HCT116 (cell line): Measurements from ENCODE around the gene PRXL2C. TPM values are rescaled to one million over a fixed set of nuclear protein-coding genes. Genes with fewer than 3 reads are reported as not detected.

ENCODE experiments used
- ATAC-seq: fragments of 200-7000 bp; cut with Tn5 transposase; 2 replicates; pipeline ENCODE4 v1.9.1; 2020; ENCODE audit warnings: mild to moderate bottlenecking, moderate library complexity
- BruUV-seq: library from RNA; stranded (reverse); fragments of 400-500 nt; replicated peaks from 2 replicates; lab custom pipeline; 2021; lab: Mats Ljungman, UMichigan
- CTCF ChIA-PET: fragments of 300-600 bp; sonication (Branson Sonifier 250); formaldehyde crosslinking; loops from one replicate; lab custom pipeline; 2021; ENCODE audit warnings: antibody characterized with exemption; lab: Charles Lee
- POLR2A ChIA-PET: fragments of 300-600, 350-600 bp; sonication (Branson Sonifier 250); formaldehyde crosslinking; loops from one replicate; lab custom pipeline; 2021; ENCODE audit warnings: antibody characterized with exemption; lab: Charles Lee
- RAD21 ChIA-PET, 2 experiments: fragments of 300-600 bp; sonication (Branson Sonifier 250); formaldehyde crosslinking; loops; one replicate each; lab custom pipeline; 2023; ENCODE audit warnings: low total read pairs in 2 of 2; ENCODE audit not compliant: uncharacterized antibody in 2 of 2, unreplicated experiment in 2 of 2, low non-redundant PET in 1 of 2; lab: Charles Lee
- DNase-seq: peaks from one replicate; pipeline ENCODE4 v3.0.0-alpha.2; 2010; ENCODE audit warnings: low read depth, low spot score
- H2AFZ ChIP-seq: fragments of 200-600 bp; shearing (Covaris generic), sonication (generic); 2 replicates; pipeline ENCODE4 v1.6.1; 2017; ENCODE audit warnings: low read depth, mixed run types, mixed read lengths, antibody characterized with exemption, low read length; ENCODE audit not compliant: poor library complexity, severe bottlenecking
- H3K27ac ChIP-seq: 2 replicates; pipeline ENCODE4 v1.5.1; 2012; ENCODE audit warnings: low read depth, low read length
- H3K27me3 ChIP-seq: fragments of 200-600 bp; sonication (generic); 2 replicates; pipeline ENCODE4 v1.6.1; 2016; ENCODE audit warnings: mixed run types, low read length, mixed read lengths; ENCODE audit not compliant: insufficient read depth
- H3K36me3 ChIP-seq, 2 experiments: fragments of 200-500 bp in 1 of 2; fragments of 200-600 bp in 1 of 2; sonication (Bioruptor generic) in 1 of 2; sonication (generic) in 1 of 2; 2 replicates each; pipeline versions ENCODE4 v1.5.1 to v1.6.1; 2014 to 2016; ENCODE audit warnings: low read length in 2 of 2, inconsistent platforms in 1 of 2, mixed read lengths in 1 of 2, mixed run types in 1 of 2; ENCODE audit not compliant: insufficient read depth in 2 of 2, control insufficient read depth in 1 of 2
- H3K4me1 ChIP-seq, 2 experiments: fragments of 200-600 bp in 1 of 2; sonication (generic) in 1 of 2; 2 replicates each; pipeline versions ENCODE4 v1.5.1 to v1.6.1; 2012 to 2017; ENCODE audit warnings: low read length in 2 of 2, inconsistent platforms in 1 of 2, mild to moderate bottlenecking in 1 of 2, mixed read lengths in 1 of 2, mixed run types in 1 of 2, moderate library complexity in 1 of 2; ENCODE audit not compliant: insufficient read depth in 2 of 2, control insufficient read depth in 1 of 2
- H3K4me2 ChIP-seq: fragments of 200-600 bp; sonication (generic); 2 replicates; pipeline ENCODE4 v1.6.1; 2017; ENCODE audit warnings: mixed run types, low read length, mixed read lengths
- H3K4me3 ChIP-seq, 2 experiments: fragments of 200-600 bp in 1 of 2; sonication (generic) in 1 of 2; replicated peaks in 1 of 2; 2 replicates each; pipeline ENCODE4 v1.5.1; 2011 to 2016; ENCODE audit warnings: low read length in 2 of 2, control low read depth in 1 of 2, low read depth in 1 of 2, mild to moderate bottlenecking in 1 of 2, mixed read lengths in 1 of 2, mixed run types in 1 of 2
- H3K79me2 ChIP-seq: fragments of 200-600 bp; sonication (generic); 2 replicates; pipeline ENCODE4 v1.6.1; 2017; ENCODE audit warnings: mild to moderate bottlenecking, mixed run types, low read length, moderate library complexity, mixed read lengths; ENCODE audit not compliant: insufficient read depth
- H3K9ac ChIP-seq: fragments of 200-600 bp; sonication (generic); 2 replicates; pipeline ENCODE4 v1.6.1; 2016; ENCODE audit warnings: low read length, mixed read lengths
- H3K9me2 ChIP-seq: fragments of 200-600 bp; sonication (generic), shearing (Covaris generic); 2 replicates; pipeline ENCODE4 v1.6.1; 2017; ENCODE audit warnings: mixed run types, mild to moderate bottlenecking, moderate library complexity; ENCODE audit not compliant: insufficient read depth
- H3K9me3 ChIP-seq, 2 experiments: fragments of 200-500 bp in 1 of 2; fragments of 200-600 bp in 1 of 2; sonication (Bioruptor generic) in 1 of 2; sonication (generic) in 1 of 2; 2 replicates each; pipeline ENCODE4 v1.6.1; 2014 to 2017; ENCODE audit warnings: low read length in 2 of 2, mixed read lengths in 2 of 2, inconsistent platforms in 1 of 2, low read depth in 1 of 2, mild to moderate bottlenecking in 1 of 2, mixed run types in 1 of 2, moderate library complexity in 1 of 2; ENCODE audit not compliant: control insufficient read depth in 1 of 2, insufficient read depth in 1 of 2
- H4K20me1 ChIP-seq: fragments of 200-600 bp; sonication (generic), shearing (Covaris generic); 2 replicates; pipeline ENCODE4 v1.6.1; 2017; ENCODE audit warnings: mixed run types, mild to moderate bottlenecking, moderate library complexity; ENCODE audit not compliant: insufficient read depth
- ATF3 ChIP-seq: IDR thresholded peaks from 2 replicates; pipeline ENCODE4 v1.6.1; 2012
- CBX3 ChIP-seq: IDR thresholded peaks from 2 replicates; pipeline ENCODE4 v1.6.1; 2012; ENCODE audit warnings: low read depth
- CEBPB ChIP-seq: IDR thresholded peaks from 2 replicates; pipeline ENCODE4 v1.6.1; 2012; ENCODE audit warnings: low read depth
- CTCF ChIP-seq, 3 experiments: fragments of 200-600 bp in 1 of 3; sonication (generic) in 1 of 3; IDR thresholded peaks in 2 of 3; conservative IDR thresholded peaks in 1 of 3; 2 replicates each; pipeline ENCODE4 v1.5.1; 2012 to 2017; ENCODE audit warnings: low read depth in 2 of 3, low read length in 2 of 3, antibody characterized with exemption in 1 of 3, borderline replicate concordance in 1 of 3, control low read depth in 1 of 3, mild to moderate bottlenecking in 1 of 3, mixed read lengths in 1 of 3, mixed run types in 1 of 3, moderate library complexity in 1 of 3; ENCODE audit not compliant: insufficient read depth in 1 of 3
- EGR1 ChIP-seq: IDR thresholded peaks from 2 replicates; pipeline ENCODE4 v1.6.1; 2012; ENCODE audit warnings: low read depth
- EZH2 ChIP-seq: fragments of 200-600 bp; sonication (generic); IDR thresholded peaks from 2 replicates; pipeline ENCODE4 v1.6.1; 2017; ENCODE audit warnings: antibody characterized with exemption, mixed run types
- EZH2phosphoT487 ChIP-seq: fragments of 200-600 bp; IDR thresholded peaks from 2 replicates; pipeline ENCODE4 v1.6.1; 2018; ENCODE audit warnings: antibody characterized with exemption, borderline replicate concordance
- FOSL1 ChIP-seq: IDR thresholded peaks from 2 replicates; pipeline ENCODE4 v1.6.1; 2012; ENCODE audit warnings: low read depth
- JUND ChIP-seq: IDR thresholded peaks from 2 replicates; pipeline ENCODE4 v1.6.1; 2012
- MAX ChIP-seq: IDR thresholded peaks from 2 replicates; pipeline ENCODE4 v1.6.1; 2012
- POLR2A ChIP-seq: IDR thresholded peaks from 2 replicates; pipeline ENCODE4 v1.7.0; 2011; ENCODE audit warnings: borderline replicate concordance; ENCODE audit not compliant: insufficient read depth, insufficient read length; ENCODE audit errors: extremely low read depth
- POLR2AphosphoS5 ChIP-seq: IDR thresholded peaks from 2 replicates; pipeline ENCODE4 v1.6.1; 2011; ENCODE audit warnings: mild to moderate bottlenecking, low read depth, low read length, moderate library complexity
- RAD21 ChIP-seq: IDR thresholded peaks from 2 replicates; pipeline ENCODE4 v1.6.1; 2012; ENCODE audit warnings: low read depth, mild to moderate bottlenecking
- REST ChIP-seq: IDR thresholded peaks from 2 replicates; pipeline ENCODE4 v1.6.1; 2012; ENCODE audit warnings: low read depth
- SIN3A ChIP-seq: IDR thresholded peaks from 2 replicates; pipeline ENCODE4 v1.6.1; 2012; ENCODE audit warnings: low read depth
- SP1 ChIP-seq: IDR thresholded peaks from 2 replicates; pipeline ENCODE4 v1.6.1; 2012; ENCODE audit warnings: low read depth
- ZBTB33 ChIP-seq: IDR thresholded peaks from 2 replicates; pipeline ENCODE4 v1.6.1; 2011; ENCODE audit warnings: mild to moderate bottlenecking, low read length, moderate library complexity; ENCODE audit not compliant: insufficient replicate concordance; ENCODE audit errors: extremely low read depth
- ZFX ChIP-seq: fragments of 450-650 bp; IDR thresholded peaks from 2 replicates; pipeline ENCODE4 v1.6.1; 2017
- ZNF274 ChIP-seq: fragments of 200-500 bp; sonication (Bioruptor generic); IDR thresholded peaks from 2 replicates; pipeline ENCODE4 v1.6.1; 2014; ENCODE audit warnings: mild to moderate bottlenecking, low read depth, low read length, inconsistent platforms
- intact Hi-C: fragments of 100-400 bp; cut with micrococcal nuclease; formaldehyde crosslinking; loops from 2 replicates; pipeline ENCODE4 v1.10.0; 2022
- total RNA-seq: library from RNA; stranded (reverse); gene quantifications from one replicate; pipeline ENCODE4 v1.2.1, GENCODE V29; 2021; ENCODE audit not compliant: unreplicated experiment

The PRXL2C gene
- total RNA-seq, 1 experiment from 2014 or later = 10.4 TPM

- H3K27me3 ChIP-seq = no peaks in the 10 kb centered on the region
- no peaks in the 10 kb centered on the region for H3K9me3 ChIP-seq
- intact Hi-C loops = no loop called here
- no peaks in the 10 kb centered on the region for H3K36me3 ChIP-seq
- H3K27ac ChIP-seq = no peak overlapping the region
- TF ChIP-seq EZH2phosphoT487 (no peak), REST (no peak), CEBPB (no peak), EZH2 (no peak), MAX (no peak), SP1 (no peak), POLR2A (no peak), ZNF274 (no peak), EGR1 (no peak), CBX3 (no peak), CTCF (IDR thresholded peaks at IDR 0.05 in 2 of 3, conservative IDR thresholded peaks at IDR 0.05 in 1 of 3; ENCODE audit: borderline replicate concordance in 1 of 3, insufficient read depth in 1 of 3, low read depth in 2 of 3, low read length in 2 of 3) (no peak), SIN3A (no peak), POLR2AphosphoS5 (no peak), FOSL1 (no peak), RAD21 (no peak), ZBTB33 (no peak), ZFX (no peak), JUND (no peak), ATF3 (no peak)
- TF ChIP-seq, all 23 proteins: peak for 0
- RAD21 ChIA-PET = no interaction called here
- no peak overlapping the region for H3K4me2 ChIP-seq
- DNase-seq (no peak), ATAC-seq (no peak)
- no peak overlapping the region for H2AFZ ChIP-seq
- BruUV-seq = no TSS peak
- CTCF ChIA-PET = no interaction called here
- H3K9ac ChIP-seq = no peak overlapping the region
- no peaks in the 10 kb centered on the region for H4K20me1 ChIP-seq
- POLR2A ChIA-PET = no interaction called here
- H3K4me3 ChIP-seq = no peak overlapping the region
- peaks cover 0 to 16% of the 10 kb centered on the region in 2 experiments; a peak in 1 of 4 replicates for H3K4me1 ChIP-seq
- H3K79me2 ChIP-seq = peaks cover 74% of the 10 kb centered on the region
- H3K9me2 ChIP-seq = no peaks in the 10 kb centered on the region
Measured at GRCh38 chr9:96611302-96611701, 43.8 kb downstream of the PRXL2C start.
